Measurements from ENCODE around the gene PLEKHH3.
"Not testable (repeated sequence)": the region's sequence is repeated elsewhere in the genome, so short reads cannot be mapped to it uniquely, and the experiment has no call there.

Gene PLEKHH3

GRCh38 chr17:42642336-42642735 lies 34.5 kb downstream of the PLEKHH3 start:
- Mint-ChIP-seq H3K27me3 (no peaks in the 10 kb centered on the region), H3K36me3 (no peaks in the 10 kb centered on the region), H3K27ac (no peak overlapping the region), H3K9me3 (ENCODE audit: low read depth) (no peaks in the 10 kb centered on the region), H3K4me3 (no peak overlapping the region), H3K4me1 (ENCODE audit: low read depth) (no peaks in the 10 kb centered on the region)

- H3K27me3 Mint-ChIP-seq = no peaks in the 10 kb centered on the region
- no peaks in the 10 kb centered on the region for H3K4me1 Mint-ChIP-seq (ENCODE audit: low read depth)
- no peaks in the 10 kb centered on the region for H3K9me3 Mint-ChIP-seq (ENCODE audit: low read depth)
- no peaks in the 10 kb centered on the region for H3K36me3 Mint-ChIP-seq
- no peak overlapping the region for H3K4me3 Mint-ChIP-seq
- no peak overlapping the region for H3K27ac Mint-ChIP-seq
Observed at GRCh38 chr17:42640121-42640520, 36.7 kb downstream of the PLEKHH3 start.

- Mint-ChIP-seq H3K27ac (no peak overlapping the region), H3K27me3 (no peaks in the 10 kb centered on the region), H3K9me3 (ENCODE audit: low read depth) (no peaks in the 10 kb centered on the region), H3K36me3 (no peaks in the 10 kb centered on the region), H3K4me3 (no peak overlapping the region), H3K4me1 (ENCODE audit: low read depth) (no peaks in the 10 kb centered on the region)
Observed at GRCh38 chr17:42639525-42640113, 37.2 kb downstream of the PLEKHH3 start.

- Mint-ChIP-seq H3K4me3 (no peak overlapping the region), H3K27me3 (no peaks in the 10 kb centered on the region), H3K4me1 (ENCODE audit: low read depth) (no peaks in the 10 kb centered on the region), H3K9me3 (ENCODE audit: low read depth) (no peaks in the 10 kb centered on the region), H3K27ac (no peak overlapping the region), H3K36me3 (no peaks in the 10 kb centered on the region)
Observed at GRCh38 chr17:42632949-42633444, 43.8 kb downstream of the PLEKHH3 start.

GRCh38 chr17:42629411-42630009 lies 47.3 kb downstream of the PLEKHH3 start:
- Mint-ChIP-seq H3K4me1 (ENCODE audit: low read depth) (no peaks in the 10 kb centered on the region), H3K36me3 (no peaks in the 10 kb centered on the region)

GRCh38 chr17:42627032-42627764 lies 49.6 kb downstream of the PLEKHH3 start:
- not testable (repeated sequence) for H3K9me3 Mint-ChIP-seq (ENCODE audit: low read depth); H3K27me3 Mint-ChIP-seq; H3K4me1 Mint-ChIP-seq (ENCODE audit: low read depth); H3K36me3 Mint-ChIP-seq; H3K4me3 Mint-ChIP-seq; H3K27ac Mint-ChIP-seq

More at GRCh38 chr17:42629411-42630009, 47.3 kb downstream of the PLEKHH3 start:
- Mint-ChIP-seq H3K9me3 (ENCODE audit: low read depth) (no peaks in the 10 kb centered on the region), H3K27ac (no peak overlapping the region), H3K27me3 (no peaks in the 10 kb centered on the region), H3K4me3 (no peak overlapping the region)

GRCh38 chr17:42623732-42624596 lies 52.8 kb downstream of the PLEKHH3 start:
- Mint-ChIP-seq H3K9me3 (ENCODE audit: low read depth) (no peaks in the 10 kb centered on the region), H3K4me1 (ENCODE audit: low read depth) (no peaks in the 10 kb centered on the region), H3K27me3 (no peaks in the 10 kb centered on the region), H3K4me3 (no peak overlapping the region), H3K27ac (no peak overlapping the region), H3K36me3 (no peaks in the 10 kb centered on the region)

GRCh38 chr17:42623271-42623670 lies 53.5 kb downstream of the PLEKHH3 start:
- Mint-ChIP-seq H3K4me1 (ENCODE audit: low read depth) (no peaks in the 10 kb centered on the region), H3K9me3 (ENCODE audit: low read depth) (no peaks in the 10 kb centered on the region), H3K27ac (no peak overlapping the region), H3K36me3 (no peaks in the 10 kb centered on the region), H3K4me3 (no peak overlapping the region), H3K27me3 (no peaks in the 10 kb centered on the region)

- not testable (repeated sequence) for H3K4me3 Mint-ChIP-seq; H3K27me3 Mint-ChIP-seq; H3K4me1 Mint-ChIP-seq (ENCODE audit: low read depth); H3K36me3 Mint-ChIP-seq; H3K27ac Mint-ChIP-seq; H3K9me3 Mint-ChIP-seq (ENCODE audit: low read depth)
Observed at GRCh38 chr17:42621987-42622386, 54.8 kb downstream of the PLEKHH3 start.

GRCh38 chr17:42618442-42619150 lies 58.2 kb downstream of the PLEKHH3 start:
- no peak overlapping the region for H3K4me3 Mint-ChIP-seq
- H3K27ac Mint-ChIP-seq = no peak overlapping the region
- no peaks in the 10 kb centered on the region for H3K4me1 Mint-ChIP-seq (ENCODE audit: low read depth)
- H3K27me3 Mint-ChIP-seq = no peaks in the 10 kb centered on the region
- peaks cover 3% of the 10 kb centered on the region for H3K36me3 Mint-ChIP-seq
- H3K9me3 Mint-ChIP-seq (ENCODE audit: low read depth) = no peaks in the 10 kb centered on the region

- Mint-ChIP-seq H3K27ac (no peak overlapping the region), H3K27me3 (no peaks in the 10 kb centered on the region), H3K36me3 (peaks cover 3% of the 10 kb centered on the region), H3K4me1 (ENCODE audit: low read depth) (no peaks in the 10 kb centered on the region), H3K9me3 (ENCODE audit: low read depth) (no peaks in the 10 kb centered on the region), H3K4me3 (no peak overlapping the region)
Observed at GRCh38 chr17:42617956-42618431, 58.8 kb downstream of the PLEKHH3 start.
